GM12875 (cell line): ENCODE measurements around the gene FAM174B.

Source experiments
- H3K4me3 ChIP-seq: one replicate; pipeline ENCODE4 v1.5.1; 2011; ENCODE audit warnings: low read depth, low read length, control low read depth
- TF ChIP-seq, protein P1 (sequence below): IDR thresholded peaks from 2 replicates; pipeline ENCODE4 v1.5.1; 2011; ENCODE audit warnings: low read depth, mild to moderate bottlenecking, control low read depth, inconsistent platforms, low read length, moderate library complexity, borderline replicate concordance; ENCODE audit not compliant: insufficient read depth

The FAM174B gene

DNA sequence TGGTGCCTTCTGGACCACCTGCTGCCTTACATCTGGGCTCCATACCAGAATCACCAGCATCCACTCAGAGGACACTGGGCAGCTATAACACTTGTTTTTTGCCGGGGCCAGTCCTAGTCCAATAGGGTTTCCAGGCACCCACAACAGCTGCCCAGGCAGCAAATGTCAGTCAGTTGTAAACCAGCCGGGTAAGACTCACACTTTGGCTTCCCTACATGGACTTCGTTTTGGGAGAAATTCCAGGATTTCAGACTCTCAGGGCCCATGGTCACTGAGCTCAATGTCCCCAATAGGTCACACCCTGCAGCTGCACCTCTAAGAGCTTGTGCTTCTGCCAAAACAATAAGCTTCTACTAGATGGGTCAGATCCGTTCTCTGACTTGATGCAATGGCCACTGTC, 83.8 kb downstream of the FAM174B start:
- TF ChIP-seq, protein P1, sequence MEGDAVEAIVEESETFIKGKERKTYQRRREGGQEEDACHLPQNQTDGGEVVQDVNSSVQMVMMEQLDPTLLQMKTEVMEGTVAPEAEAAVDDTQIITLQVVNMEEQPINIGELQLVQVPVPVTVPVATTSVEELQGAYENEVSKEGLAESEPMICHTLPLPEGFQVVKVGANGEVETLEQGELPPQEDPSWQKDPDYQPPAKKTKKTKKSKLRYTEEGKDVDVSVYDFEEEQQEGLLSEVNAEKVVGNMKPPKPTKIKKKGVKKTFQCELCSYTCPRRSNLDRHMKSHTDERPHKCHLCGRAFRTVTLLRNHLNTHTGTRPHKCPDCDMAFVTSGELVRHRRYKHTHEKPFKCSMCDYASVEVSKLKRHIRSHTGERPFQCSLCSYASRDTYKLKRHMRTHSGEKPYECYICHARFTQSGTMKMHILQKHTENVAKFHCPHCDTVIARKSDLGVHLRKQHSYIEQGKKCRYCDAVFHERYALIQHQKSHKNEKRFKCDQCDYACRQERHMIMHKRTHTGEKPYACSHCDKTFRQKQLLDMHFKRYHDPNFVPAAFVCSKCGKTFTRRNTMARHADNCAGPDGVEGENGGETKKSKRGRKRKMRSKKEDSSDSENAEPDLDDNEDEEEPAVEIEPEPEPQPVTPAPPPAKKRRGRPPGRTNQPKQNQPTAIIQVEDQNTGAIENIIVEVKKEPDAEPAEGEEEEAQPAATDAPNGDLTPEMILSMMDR, result no peak
- H3K4me3 ChIP-seq, result no peak overlapping the region

DNA sequence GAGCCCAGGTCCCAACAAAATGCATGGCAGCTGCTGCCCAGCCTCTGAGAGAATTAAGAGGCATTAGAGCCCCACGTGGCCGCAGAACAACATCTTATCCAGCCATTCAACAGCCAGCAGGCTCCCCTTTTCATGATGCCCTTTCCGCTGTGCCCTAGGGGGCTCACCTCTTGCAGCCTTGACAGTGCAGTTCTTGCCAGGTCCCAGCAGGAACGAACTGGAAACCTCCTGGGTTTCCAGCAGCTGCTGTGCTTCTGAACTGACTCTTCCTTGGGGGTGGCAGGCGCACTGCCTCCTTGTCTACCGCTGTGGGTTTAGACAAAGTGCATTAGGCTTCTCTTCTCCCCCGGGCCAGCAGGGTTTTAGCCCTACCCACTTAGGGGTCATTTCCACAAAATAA, 85.2 kb downstream of the FAM174B start:
- TF ChIP-seq, protein P1, result no peak

DNA sequence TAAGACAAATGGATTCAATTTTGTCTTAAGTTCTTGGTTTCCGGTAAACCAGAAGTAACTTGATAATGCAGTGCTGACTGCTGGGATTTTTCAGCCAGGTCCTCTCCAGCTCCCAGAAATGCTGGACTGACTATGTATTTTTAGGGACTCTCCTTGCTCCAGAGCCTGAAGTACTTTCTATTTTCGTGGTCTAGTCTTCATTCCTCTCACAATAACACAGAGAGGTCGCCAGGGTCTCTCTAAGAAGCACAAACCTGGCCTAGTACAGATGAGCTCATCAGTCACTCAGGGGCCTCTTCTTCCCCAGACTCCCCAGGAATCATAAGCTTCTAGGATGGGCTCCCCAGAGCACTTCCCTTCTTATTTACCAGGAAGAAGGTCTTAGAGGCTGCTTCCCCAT, 85.8 kb downstream of the FAM174B start:
- no peak overlapping the region for H3K4me3 ChIP-seq
- TF ChIP-seq, protein P1, result no peak

More for the DNA sequence above, 85.2 kb downstream of the FAM174B start:
- H3K4me3 ChIP-seq, result no peak overlapping the region
